HG03521 (cell line): ENCODE results near the gene CRK.
"Not testable (repeated sequence)": the region's sequence is repeated elsewhere in the genome, so short reads cannot be mapped to it uniquely, and the experiment has no call there.

Experiments
- ATAC-seq: cut with Tn5 transposase; IDR thresholded peaks from one replicate; pipeline ENCODE4 v1.9.1; 2021; ENCODE audit warnings: mild to moderate bottlenecking, moderate library complexity; ENCODE audit not compliant: unreplicated experiment

CRK gene

GRCh38 chr17:1469231-1469852 is 13.3 kb upstream of the CRK start:
- no peak for ATAC-seq

- no peak for ATAC-seq
These were observed 12.0 kb upstream of the CRK start for GRCh38 chr17:1467898-1468492.

- ATAC-seq = no peak
These were observed 11.2 kb upstream of the CRK start for GRCh38 chr17:1467258-1467657.

GRCh38 chr17:1464186-1464585 is 8.2 kb upstream of the CRK start:
- no peak for ATAC-seq

- ATAC-seq = no peak
These were observed 6.4 kb upstream of the CRK start for GRCh38 chr17:1462164-1463112.

- ATAC-seq = no peak
These were observed 5.3 kb upstream of the CRK start for GRCh38 chr17:1461198-1461944.

- ATAC-seq = no peak
These were observed 4.2 kb upstream of the CRK start for GRCh38 chr17:1460233-1460632.

GRCh38 chr17:1455291-1455796 is 688 bp downstream of the CRK start:
- ATAC-seq = peak; percentile 17

- no peak for ATAC-seq
These were observed 1.5 kb downstream of the CRK start for GRCh38 chr17:1454541-1454940.

GRCh38 chr17:1453694-1454093 is 2.3 kb downstream of the CRK start:
- not testable (repeated sequence) for ATAC-seq

GRCh38 chr17:1452836-1453235 is 3.2 kb downstream of the CRK start:
- no peak for ATAC-seq

GRCh38 chr17:1450261-1450660 is 5.8 kb downstream of the CRK start:
- ATAC-seq = not testable (repeated sequence)

GRCh38 chr17:1449412-1449967 is 6.5 kb downstream of the CRK start:
- ATAC-seq = no peak

GRCh38 chr17:1447052-1447451 is 9.0 kb downstream of the CRK start:
- ATAC-seq = no peak

GRCh38 chr17:1446201-1446600 is 9.8 kb downstream of the CRK start:
- ATAC-seq = no peak

GRCh38 chr17:1445695-1446094 is 10.3 kb downstream of the CRK start:
- ATAC-seq = not testable (repeated sequence)

GRCh38 chr17:1442721-1443120 is 13.3 kb downstream of the CRK start:
- ATAC-seq = not testable (repeated sequence)

GRCh38 chr17:1442187-1442586 is 13.8 kb downstream of the CRK start:
- no peak for ATAC-seq

GRCh38 chr17:1440921-1441320 is 15.1 kb downstream of the CRK start:
- ATAC-seq = no peak

- ATAC-seq = no peak
These were observed 17.4 kb downstream of the CRK start for GRCh38 chr17:1438593-1439083.
